Breast epithelium (tissue), 3 donors: ENCODE measurements around the gene CIAPIN1.

Source experiments
- POLR2A ChIP-seq: fragments of 450-650 bp; IDR thresholded peaks from one replicate; pipeline ENCODE4 v1.6.1; 2016; ENCODE audit warnings: antibody characterized with exemption, mild to moderate bottlenecking, moderate library complexity
- POLR2AphosphoS5 ChIP-seq, 3 donors: sonication (generic); formaldehyde crosslinking; IDR thresholded peaks; one replicate each; pipeline ENCODE4 v1.6.1; 2017; ENCODE audit warnings: antibody characterized with exemption in 3 of 3
- TF ChIP-seq, protein P1 (sequence below), 3 donors: fragments of 450-650 bp; IDR thresholded peaks; one replicate each; pipeline ENCODE4 v1.5.1; 2016 to 2017; ENCODE audit warnings: antibody characterized with exemption in 3 of 3, mild to moderate bottlenecking in 3 of 3, moderate library complexity in 3 of 3

DNA sequence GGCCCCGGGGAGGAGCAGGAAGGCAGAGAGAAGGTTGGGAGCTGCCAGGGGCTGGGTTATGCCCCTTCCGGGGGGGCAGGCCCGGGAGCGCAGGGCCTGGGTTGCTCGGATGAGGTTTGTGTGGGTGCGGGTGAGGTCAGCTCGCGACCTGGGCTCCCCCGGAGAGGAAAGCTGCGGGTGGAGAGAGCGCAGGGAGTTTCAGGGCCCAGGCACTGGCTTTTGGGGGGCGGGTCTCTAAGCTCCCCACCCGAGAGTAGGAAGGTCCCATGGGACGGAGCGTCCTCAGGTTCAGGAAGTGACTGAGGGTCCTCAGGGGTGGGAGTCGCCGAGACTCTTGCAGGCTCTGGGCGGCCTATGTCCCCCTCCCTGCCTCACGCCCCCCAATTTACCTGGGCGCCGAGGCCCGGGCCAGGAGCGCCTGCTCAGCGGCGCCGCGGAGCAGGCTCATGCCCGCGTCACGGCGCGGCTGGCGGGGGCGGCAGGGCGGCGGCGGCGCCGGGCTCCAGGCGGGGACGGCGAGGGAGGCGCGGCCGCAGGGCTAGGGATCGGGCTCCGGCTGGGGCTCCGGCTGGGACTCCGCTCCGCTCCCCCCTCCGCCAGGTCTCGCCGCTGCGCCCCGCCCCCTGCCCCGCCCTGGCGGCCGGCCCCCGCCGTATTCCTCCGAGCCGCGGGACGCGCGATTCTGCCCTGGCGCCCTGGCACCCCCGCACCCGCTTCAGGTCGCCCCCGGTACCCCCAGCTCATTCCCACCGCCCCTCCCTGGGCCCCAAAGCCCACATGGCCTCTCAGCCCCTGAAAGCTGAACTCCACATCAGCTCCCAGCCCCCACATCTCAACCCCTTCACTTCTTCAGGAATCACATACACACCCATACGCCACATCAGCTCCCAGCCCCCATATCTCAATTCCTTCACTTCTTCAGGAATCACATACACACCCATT is 39.0 kb upstream of the CIAPIN1 start, which contains the start of gene DOK4:
- TF ChIP-seq POLR2A (no peak), POLR2AphosphoS5 (IDR thresholded peaks at IDR 0.05) (no peak)
- TF ChIP-seq, protein P1, sequence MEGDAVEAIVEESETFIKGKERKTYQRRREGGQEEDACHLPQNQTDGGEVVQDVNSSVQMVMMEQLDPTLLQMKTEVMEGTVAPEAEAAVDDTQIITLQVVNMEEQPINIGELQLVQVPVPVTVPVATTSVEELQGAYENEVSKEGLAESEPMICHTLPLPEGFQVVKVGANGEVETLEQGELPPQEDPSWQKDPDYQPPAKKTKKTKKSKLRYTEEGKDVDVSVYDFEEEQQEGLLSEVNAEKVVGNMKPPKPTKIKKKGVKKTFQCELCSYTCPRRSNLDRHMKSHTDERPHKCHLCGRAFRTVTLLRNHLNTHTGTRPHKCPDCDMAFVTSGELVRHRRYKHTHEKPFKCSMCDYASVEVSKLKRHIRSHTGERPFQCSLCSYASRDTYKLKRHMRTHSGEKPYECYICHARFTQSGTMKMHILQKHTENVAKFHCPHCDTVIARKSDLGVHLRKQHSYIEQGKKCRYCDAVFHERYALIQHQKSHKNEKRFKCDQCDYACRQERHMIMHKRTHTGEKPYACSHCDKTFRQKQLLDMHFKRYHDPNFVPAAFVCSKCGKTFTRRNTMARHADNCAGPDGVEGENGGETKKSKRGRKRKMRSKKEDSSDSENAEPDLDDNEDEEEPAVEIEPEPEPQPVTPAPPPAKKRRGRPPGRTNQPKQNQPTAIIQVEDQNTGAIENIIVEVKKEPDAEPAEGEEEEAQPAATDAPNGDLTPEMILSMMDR (IDR thresholded peaks at IDR 0.05), result no peak
